ENCODE results near the gene RNFT2.

GRCh38 chr12:116790066-116790465, 52.0 kb downstream of the RNFT2 start:
- no peak for TF ChIP-seq POLR2AphosphoS2 (conservative IDR thresholded peaks at IDR 0.05; ENCODE audit: low read length)
- TF ChIP-seq RCOR1 (IDR thresholded peaks at IDR 0.05; ENCODE audit: low read depth, low read length): no peak
- TF ChIP-seq SMC3 (IDR thresholded peaks at IDR 0.05): no peak
- TF ChIP-seq CTCF (IDR thresholded peaks at IDR 0.05): no peak
